ENCODE measurements around the gene PDSS2.
"Not testable (repeated sequence)": the region's sequence is repeated elsewhere in the genome, so short reads cannot be mapped to it uniquely, and the experiment has no call there.

The PDSS2 gene

GRCh38 chr6:107321793-107322192, 137.6 kb downstream of the PDSS2 start:
- no peak for DNase-seq (ENCODE audit: low read depth)

- DNase-seq (ENCODE audit: low read depth), result no peak
Measured at GRCh38 chr6:107319906-107320530, 139.3 kb downstream of the PDSS2 start.

GRCh38 chr6:107318100-107318736, 141.1 kb downstream of the PDSS2 start:
- DNase-seq (ENCODE audit: low read depth), result no peak

DNA sequence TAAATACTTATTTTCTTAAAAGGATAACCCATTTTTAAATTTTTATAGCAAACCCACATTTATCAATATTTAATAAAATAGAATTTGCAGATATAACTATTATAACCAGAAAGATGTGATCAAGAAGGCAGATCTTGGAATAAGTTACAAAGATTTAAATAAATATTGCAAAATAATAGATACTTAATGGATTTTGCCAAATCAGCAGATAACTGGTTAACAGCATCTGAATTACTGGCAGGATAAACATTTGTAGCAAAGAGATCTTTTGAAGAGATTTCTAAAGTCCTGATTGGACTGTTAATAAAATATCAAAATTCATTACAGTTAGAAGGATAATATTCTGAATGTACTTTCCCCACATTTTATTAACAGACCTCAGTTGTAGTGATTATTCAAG, 144.2 kb downstream of the PDSS2 start:
- DNase-seq (ENCODE audit: low read depth), result no peak

GRCh38 chr6:107314531-107314939, 144.8 kb downstream of the PDSS2 start:
- DNase-seq (ENCODE audit: low read depth), result no peak

GRCh38 chr6:107313776-107314175, 145.6 kb downstream of the PDSS2 start:
- DNase-seq (ENCODE audit: low read depth), result no peak

DNA sequence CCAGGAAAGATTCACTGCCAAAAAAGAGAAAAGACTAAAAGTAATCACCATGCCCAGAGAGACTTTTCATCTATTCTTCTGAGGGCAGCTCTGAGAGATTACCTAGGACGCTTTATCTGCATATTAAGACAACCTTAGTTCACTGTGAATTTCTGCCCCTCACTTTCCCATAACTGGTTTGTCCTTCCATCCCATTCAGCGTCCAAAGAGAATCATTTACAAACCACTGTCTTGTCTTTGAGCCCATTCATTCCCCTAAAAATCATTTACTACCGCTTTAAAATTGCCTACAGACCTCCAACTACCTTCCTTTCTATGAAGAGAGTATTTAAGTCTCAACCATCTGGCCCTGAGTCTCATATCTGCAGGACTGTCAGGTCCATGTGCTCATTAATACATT, 149.0 kb downstream of the PDSS2 start:
- no peak for DNase-seq (ENCODE audit: low read depth)

GRCh38 chr6:107308677-107309076, 150.7 kb downstream of the PDSS2 start:
- DNase-seq (ENCODE audit: low read depth), result no peak

- DNase-seq (ENCODE audit: low read depth), result not testable (repeated sequence)
Measured at GRCh38 chr6:107305994-107306393, 153.4 kb downstream of the PDSS2 start.

DNA sequence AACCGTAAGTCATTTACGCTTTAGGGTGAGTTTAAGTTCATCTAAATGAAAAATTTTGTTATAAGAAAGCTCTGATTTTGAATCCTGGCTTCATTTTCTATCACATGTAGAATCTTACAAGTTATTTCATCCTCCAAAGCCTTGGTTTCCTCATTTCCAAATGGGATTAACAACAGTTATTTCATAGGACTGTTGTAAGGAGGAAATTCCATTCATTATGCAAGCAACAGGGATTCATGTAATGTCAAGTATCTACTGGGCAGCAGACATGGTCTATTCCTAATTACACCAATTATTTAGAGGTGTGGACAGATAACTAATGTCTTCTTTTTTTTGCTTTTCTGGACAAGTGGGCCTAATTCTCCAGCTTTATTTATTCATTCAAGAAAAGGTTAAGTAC, 154.0 kb downstream of the PDSS2 start:
- no peak for DNase-seq (ENCODE audit: low read depth)

- no peak for DNase-seq (ENCODE audit: low read depth)
Measured at GRCh38 chr6:107304421-107305025, 154.8 kb downstream of the PDSS2 start.

- no peak for DNase-seq (ENCODE audit: low read depth)
Measured at GRCh38 chr6:107293350-107293749, 166.0 kb downstream of the PDSS2 start.

- DNase-seq (ENCODE audit: low read depth), result no peak
Measured at GRCh38 chr6:107292715-107293271, 166.6 kb downstream of the PDSS2 start.

DNA sequence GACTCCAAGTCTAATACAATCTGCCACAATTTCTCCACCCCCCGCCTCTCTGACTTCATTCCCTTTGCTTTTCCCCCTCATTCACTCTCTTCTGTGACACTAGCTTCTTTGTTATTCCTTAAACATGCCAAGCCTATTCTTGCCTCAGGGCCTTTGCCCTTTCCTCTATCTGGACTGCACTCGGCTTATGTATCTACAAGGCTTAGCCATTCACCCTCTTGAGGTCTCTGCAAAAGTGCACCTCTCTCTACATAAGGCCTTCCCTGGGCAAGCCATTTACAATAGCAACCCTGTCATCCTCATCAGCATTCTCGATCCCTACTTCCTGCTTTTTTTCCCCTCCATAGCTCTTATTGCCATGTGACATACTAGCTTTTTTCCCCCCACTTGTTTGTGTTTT, 168.9 kb downstream of the PDSS2 start:
- DNase-seq (ENCODE audit: low read depth), result no peak

- DNase-seq (ENCODE audit: low read depth), result not testable (repeated sequence)
Measured at GRCh38 chr6:107289258-107289657, 170.1 kb downstream of the PDSS2 start.

GRCh38 chr6:107285683-107286082, 173.7 kb downstream of the PDSS2 start:
- not testable (repeated sequence) for DNase-seq (ENCODE audit: low read depth)

DNA sequence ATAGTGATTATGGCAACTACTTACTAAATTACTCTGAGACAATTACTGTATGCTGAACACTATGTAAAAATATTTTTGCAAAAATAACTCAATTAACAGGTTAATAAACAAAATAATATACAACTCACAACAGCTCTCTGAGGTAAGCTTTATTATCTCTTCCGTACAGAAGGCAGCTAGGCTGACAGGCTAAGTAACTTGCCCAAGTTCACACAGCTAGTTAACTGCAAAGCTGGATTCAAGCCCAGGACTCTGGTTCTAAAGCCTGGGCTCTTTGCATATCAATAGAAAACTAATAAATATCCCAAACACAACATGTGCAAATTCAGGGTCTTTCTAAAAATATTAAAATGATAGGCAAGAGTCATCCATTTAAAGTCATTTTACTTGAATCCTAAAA, 174.6 kb downstream of the PDSS2 start:
- DNase-seq (ENCODE audit: low read depth), result no peak

DNA sequence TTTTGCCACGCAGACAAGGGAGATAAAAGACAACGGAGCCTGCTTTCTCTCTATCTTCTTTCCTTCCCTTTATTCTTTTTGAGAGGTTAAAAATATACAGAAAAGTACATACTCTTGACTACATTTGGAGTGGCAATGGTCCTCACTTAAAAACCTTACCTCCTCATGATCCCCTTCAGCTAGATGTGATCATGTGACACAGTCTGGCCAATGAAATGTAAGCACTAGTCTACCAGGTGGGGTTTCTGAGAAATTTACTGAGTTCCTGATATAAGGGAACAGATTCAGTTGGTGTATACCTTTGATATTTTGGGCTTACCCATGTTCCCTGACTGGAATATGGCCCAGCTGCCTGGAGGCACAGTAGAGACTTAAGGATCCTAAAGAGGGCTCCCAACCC, 178.6 kb downstream of the PDSS2 start:
- no peak for DNase-seq (ENCODE audit: low read depth)

DNA sequence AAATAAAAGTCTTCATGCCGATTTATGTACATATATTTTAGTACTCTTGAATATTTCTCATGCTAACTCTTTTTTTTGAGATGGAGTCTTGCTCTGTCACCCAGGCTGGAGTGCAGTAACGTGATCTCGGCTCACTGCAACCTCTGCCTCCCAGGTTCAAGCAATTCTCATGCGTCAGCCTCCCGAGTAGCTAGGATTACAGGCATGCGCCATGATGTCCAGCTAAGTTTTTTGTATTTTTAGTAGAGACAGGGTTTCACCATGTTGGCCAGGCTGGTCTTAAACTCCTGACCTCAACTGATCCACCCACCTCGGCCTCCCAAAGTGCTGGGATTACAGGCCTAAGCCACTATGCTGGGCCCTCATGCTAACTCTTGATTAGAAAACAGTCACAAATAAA, 179.4 kb downstream of the PDSS2 start:
- not testable (repeated sequence) for DNase-seq (ENCODE audit: low read depth)

DNA sequence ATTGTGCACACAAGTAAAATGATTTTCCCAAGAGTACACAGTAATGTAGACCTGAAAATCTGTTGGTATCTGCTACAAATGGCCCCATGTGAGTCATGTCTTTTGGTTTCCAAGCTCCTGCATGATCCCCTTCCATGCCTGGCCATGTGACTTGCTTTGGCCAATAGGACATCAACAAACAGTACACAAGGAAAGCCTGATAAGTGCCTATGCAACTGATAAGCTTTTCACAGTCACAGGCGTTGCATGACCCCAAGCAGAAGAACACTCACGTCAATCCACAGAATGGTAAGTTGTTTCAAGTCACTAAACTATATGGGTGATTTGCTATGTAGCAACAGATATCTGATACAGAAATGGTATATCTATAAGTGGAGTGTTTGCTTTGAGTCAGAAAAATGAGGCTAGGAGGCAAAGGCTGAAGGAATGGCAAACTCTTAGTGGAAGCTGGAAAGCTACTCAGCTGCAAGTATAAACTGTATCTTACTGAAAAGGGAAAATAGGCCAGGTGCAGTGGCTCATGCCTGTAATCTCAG, 184.0 kb downstream of the PDSS2 start:
- no peak for DNase-seq (ENCODE audit: low read depth)

DNA sequence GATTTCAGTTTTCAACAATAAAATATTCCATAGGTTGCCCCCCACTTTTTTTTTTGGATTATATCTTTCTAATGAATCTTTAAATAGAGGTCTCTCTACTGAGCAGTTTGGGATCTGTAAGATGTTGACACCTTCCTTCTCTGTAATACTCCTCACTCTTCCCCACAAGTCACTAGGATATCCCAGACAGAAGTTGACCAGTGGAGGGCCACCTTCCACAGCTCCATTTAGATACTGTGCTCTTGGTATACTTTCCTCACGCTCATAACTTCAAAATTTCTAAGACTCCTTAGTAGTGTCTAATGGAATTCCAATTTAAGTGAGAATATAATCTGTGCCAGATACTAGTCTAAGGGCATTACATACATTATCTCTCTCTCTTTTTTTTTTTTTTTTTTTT, 185.1 kb downstream of the PDSS2 start:
- no peak for DNase-seq (ENCODE audit: low read depth)

DNA sequence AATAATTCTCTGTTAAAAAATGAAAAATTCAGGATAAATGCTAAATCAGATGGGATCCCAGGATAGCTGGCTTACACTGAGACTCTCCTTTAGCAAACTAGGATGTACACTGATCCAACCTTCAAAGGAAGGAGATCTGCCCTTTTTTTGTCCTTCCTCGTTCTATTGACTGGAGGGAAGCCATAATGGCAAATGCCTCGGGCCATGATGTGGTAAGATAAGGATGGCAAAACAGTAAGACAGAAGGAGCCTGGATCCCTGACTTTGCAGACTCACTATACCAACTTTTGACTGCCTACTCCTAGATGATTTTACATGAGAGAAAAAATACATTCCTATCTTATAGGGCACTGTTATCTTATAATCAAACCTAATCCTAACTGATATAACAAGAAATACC, 187.1 kb downstream of the PDSS2 start:
- no peak for DNase-seq (ENCODE audit: low read depth)

DNA sequence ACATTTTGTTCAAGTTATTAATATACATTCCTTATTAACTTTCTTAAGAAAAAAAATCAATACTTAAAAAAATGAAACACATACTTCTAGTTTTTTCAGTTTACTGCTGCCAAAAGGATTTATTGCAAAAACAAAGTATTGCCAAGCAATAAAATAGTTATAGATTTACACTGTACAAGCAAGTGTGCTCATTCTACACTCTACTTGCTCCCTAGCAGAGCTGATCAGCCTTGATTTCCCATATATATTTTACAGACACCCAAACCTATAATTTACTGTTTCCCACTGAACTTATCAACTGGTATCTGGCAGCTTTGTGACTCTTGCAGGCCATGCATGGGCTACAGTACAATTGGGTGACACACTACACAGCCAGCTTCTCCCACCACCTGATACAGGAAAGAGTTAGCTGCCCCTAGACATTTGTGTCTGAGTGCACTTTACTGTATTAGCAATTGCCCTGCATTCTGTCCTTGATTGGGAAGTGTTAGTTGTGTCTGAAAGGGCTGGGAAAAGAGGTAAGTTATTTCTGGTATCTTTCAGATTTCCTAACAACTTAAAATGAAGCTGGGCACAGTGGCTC, 188.1 kb downstream of the PDSS2 start:
- no peak for DNase-seq (ENCODE audit: low read depth)

All from stimulated activated CD8-positive, alpha-beta memory T cell treated with anti-CD3 and anti-CD28 coated beads, Interleukin-12 subunit alpha, Interleukin-12 subunit beta, amount 100 ng/mL, for 1 hour (primary cell).